DMS79 treated with DMSO at 0.1 percent for 48 hours (cell line): ENCODE data around the gene ALDH1A3.

Experiments used
- DNase-seq: peaks from one replicate; lab custom pipeline; 2025; lab: John Stamatoyannopoulos, UW

ALDH1A3 gene

GRCh38 chr15:100958326-100959065 lies 78.9 kb downstream of the ALDH1A3 start:
- DNase-seq: no peak

- DNase-seq: no peak
Observed at GRCh38 chr15:100959066-100960050, 79.7 kb downstream of the ALDH1A3 start.
